ENCODE data around the gene IMMP2L. TPM values are rescaled to one million over a fixed set of nuclear protein-coding genes. Genes with fewer than 3 reads are reported as not detected.

Gene IMMP2L
- total RNA-seq, 1 donor from 2014 or later: 19.0 TPM

DNA sequence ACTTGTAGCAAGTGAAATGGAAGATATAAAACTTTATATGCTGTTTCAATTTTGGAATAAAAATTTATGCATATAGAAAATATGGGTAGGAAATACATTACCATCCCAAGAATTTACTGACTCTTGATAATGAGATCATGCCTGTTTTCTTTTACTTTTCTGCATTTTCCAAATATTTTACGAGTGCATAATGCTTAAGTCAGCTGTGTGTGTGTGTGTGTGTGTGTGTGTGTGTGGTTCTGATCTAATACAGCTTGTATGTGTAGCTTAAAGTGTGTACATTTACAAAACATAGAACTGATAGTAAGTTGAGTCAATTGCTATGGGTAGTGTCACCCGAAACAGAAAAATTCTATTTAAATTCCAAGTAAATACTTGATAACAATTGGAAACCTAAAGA, 787.2 kb downstream of the IMMP2L start:
- no peaks in the 10 kb centered on the region for H3K27me3 ChIP-seq (ENCODE audit: control insufficient read depth, insufficient read depth, low read length)
- no peak overlapping the region for H3K4me3 ChIP-seq (ENCODE audit: low read depth, low read length)
- DNase-seq (ENCODE audit: low read depth) (no peak), FAIRE-seq (no peak)
- H3K36me3 ChIP-seq (ENCODE audit: control insufficient read depth, insufficient read depth, low read length): no peaks in the 10 kb centered on the region
- TF ChIP-seq, protein P1, sequence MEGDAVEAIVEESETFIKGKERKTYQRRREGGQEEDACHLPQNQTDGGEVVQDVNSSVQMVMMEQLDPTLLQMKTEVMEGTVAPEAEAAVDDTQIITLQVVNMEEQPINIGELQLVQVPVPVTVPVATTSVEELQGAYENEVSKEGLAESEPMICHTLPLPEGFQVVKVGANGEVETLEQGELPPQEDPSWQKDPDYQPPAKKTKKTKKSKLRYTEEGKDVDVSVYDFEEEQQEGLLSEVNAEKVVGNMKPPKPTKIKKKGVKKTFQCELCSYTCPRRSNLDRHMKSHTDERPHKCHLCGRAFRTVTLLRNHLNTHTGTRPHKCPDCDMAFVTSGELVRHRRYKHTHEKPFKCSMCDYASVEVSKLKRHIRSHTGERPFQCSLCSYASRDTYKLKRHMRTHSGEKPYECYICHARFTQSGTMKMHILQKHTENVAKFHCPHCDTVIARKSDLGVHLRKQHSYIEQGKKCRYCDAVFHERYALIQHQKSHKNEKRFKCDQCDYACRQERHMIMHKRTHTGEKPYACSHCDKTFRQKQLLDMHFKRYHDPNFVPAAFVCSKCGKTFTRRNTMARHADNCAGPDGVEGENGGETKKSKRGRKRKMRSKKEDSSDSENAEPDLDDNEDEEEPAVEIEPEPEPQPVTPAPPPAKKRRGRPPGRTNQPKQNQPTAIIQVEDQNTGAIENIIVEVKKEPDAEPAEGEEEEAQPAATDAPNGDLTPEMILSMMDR (IDR thresholded peaks at IDR 0.05; ENCODE audit: insufficient read depth, low read length, severe bottlenecking): no peak

DNA sequence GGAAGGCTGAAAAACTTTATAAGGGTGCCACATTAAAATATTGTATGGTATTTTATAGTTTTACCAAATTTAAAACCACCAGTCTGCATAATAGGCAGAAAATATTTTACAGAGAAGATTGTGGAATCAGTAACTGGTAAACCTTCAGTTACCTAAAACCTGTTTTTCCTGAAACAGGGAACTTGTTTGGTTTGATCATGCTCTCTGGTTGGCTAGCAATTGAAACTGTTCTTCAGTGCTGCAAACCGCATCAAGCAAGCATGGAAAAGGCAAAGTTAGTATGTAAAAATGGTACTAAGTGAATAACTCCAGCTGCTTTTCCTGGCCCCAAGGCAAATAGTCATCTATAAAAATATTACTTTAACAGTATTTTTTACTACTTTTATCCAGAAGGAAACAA, 788.2 kb downstream of the IMMP2L start:
- DNase-seq (ENCODE audit: low read depth) (peak; percentile 38), FAIRE-seq (no peak)
- no peak overlapping the region for H3K4me3 ChIP-seq (ENCODE audit: low read depth, low read length)
- H3K36me3 ChIP-seq (ENCODE audit: control insufficient read depth, insufficient read depth, low read length): no peaks in the 10 kb centered on the region
- TF ChIP-seq, protein P1 (IDR thresholded peaks at IDR 0.05; ENCODE audit: insufficient read depth, low read length, severe bottlenecking): no peak
- H3K27me3 ChIP-seq (ENCODE audit: control insufficient read depth, insufficient read depth, low read length): no peaks in the 10 kb centered on the region

DNA sequence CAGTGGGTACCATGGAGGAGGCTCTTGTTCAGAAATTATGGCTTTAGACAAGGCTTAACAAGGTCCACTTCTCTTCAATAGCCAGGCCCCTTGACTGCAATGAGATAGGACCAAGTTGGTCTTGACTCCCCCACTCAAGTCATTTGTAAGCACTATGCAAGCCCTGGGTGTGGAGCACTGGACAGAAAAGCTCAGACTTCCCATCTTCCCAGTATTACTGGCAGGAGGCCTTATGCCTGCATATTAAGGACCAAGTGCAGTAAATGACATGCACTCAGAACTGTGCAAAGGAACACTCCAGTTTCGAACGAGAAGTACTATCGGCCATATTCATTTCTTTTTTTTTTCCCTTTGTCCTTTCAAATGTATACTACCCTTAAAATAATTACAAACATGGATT, 789.7 kb downstream of the IMMP2L start:
- no peak overlapping the region for H3K4me3 ChIP-seq (ENCODE audit: low read depth, low read length)
- no peaks in the 10 kb centered on the region for H3K27me3 ChIP-seq (ENCODE audit: control insufficient read depth, insufficient read depth, low read length)
- DNase-seq (ENCODE audit: low read depth) (no peak), FAIRE-seq (no peak)
- TF ChIP-seq, protein P1 (IDR thresholded peaks at IDR 0.05; ENCODE audit: insufficient read depth, low read length, severe bottlenecking): no peak
- H3K36me3 ChIP-seq (ENCODE audit: control insufficient read depth, insufficient read depth, low read length): no peaks in the 10 kb centered on the region

DNA sequence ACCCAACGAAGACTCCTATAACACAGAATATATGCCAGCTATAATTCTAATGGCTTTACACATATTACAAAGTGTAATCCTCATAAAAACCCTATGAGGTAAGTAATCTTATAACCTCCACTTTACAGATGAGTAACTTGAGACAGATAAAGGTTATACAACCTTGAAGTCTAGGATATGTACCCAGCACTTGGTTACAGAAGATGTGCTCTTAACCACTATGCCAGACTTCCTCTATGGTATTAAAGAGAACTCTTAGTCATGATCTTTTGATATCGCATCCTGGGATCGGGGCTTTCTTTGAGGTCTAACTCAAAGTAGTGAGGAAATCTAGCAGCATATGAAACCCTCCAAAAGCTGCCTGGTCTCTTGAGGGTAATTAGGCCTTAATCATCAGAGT, 790.6 kb downstream of the IMMP2L start:
- no peak for DNase-seq (ENCODE audit: low read depth)
- no peaks in the 10 kb centered on the region for H3K27me3 ChIP-seq (ENCODE audit: control insufficient read depth, insufficient read depth, low read length)
- TF ChIP-seq, protein P1 (IDR thresholded peaks at IDR 0.05; ENCODE audit: insufficient read depth, low read length, severe bottlenecking): no peak
- no peak overlapping the region for H3K4me3 ChIP-seq (ENCODE audit: low read depth, low read length)
- H3K36me3 ChIP-seq (ENCODE audit: control insufficient read depth, insufficient read depth, low read length): no peaks in the 10 kb centered on the region
- no peak for FAIRE-seq

DNA sequence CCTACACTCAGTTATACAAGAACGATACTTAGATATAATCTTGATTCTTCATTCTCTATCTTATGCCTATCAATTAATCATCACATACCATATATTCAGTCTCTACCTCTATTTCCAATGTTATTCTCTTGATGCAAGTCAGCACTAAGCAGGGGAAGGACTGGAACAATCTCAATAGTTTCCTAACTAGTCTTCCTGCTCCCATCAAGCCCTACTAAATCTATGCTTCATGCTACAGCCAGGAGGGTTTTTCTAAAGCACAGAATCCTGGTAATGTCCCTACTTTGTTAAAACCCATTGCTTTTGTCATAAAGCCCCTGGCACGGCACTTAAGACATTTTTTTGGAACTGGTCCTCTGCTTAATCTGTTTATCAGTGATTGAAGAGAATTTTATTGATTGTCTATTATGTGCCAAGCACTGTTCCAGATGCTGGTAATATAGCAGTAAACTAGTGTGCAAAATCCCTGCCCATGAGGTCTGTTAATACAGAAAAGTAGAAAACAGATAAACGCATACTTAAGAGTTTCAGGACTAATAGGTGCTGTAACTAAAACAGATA, 794.7 kb downstream of the IMMP2L start:
- FAIRE-seq: no peak

More for the DNA sequence above, 794.7 kb downstream of the IMMP2L start:
- TF ChIP-seq, protein P1 (IDR thresholded peaks at IDR 0.05; ENCODE audit: insufficient read depth, low read length, severe bottlenecking): no peak
- no peaks in the 10 kb centered on the region for H3K36me3 ChIP-seq (ENCODE audit: control insufficient read depth, insufficient read depth, low read length)
- DNase-seq (ENCODE audit: low read depth): no peak
- no peaks in the 10 kb centered on the region for H3K27me3 ChIP-seq (ENCODE audit: control insufficient read depth, insufficient read depth, low read length)
- H3K4me3 ChIP-seq (ENCODE audit: low read depth, low read length): no peak overlapping the region
